Astrocyte of the cerebellum (primary cell): ENCODE measurements around the gene KLHL35.

Experiments
- DNase-seq: peaks from one replicate; pipeline ENCODE4 v3.0.0-alpha.2; 2011; ENCODE audit warnings: low read depth
- H3K4me3 ChIP-seq: 2 replicates; pipeline ENCODE4 v1.5.1; 2011; ENCODE audit warnings: mild to moderate bottlenecking, low read depth, low read length, moderate library complexity
- CTCF ChIP-seq: IDR thresholded peaks from 2 replicates; pipeline ENCODE4 v1.5.1; 2012; ENCODE audit warnings: low read length, low read depth, moderate library complexity, mild to moderate bottlenecking; ENCODE audit errors: missing control alignments
- in situ Hi-C: cut with HindIII; loops from 2 replicates; pipeline ENCODE4 v1.10.0; 2017; ENCODE audit warnings: low sequenced_read_pairs

KLHL35 gene

GRCh38 chr11:75474240-75474639 lies 41.2 kb upstream of the KLHL35 start:
- in situ Hi-C loops: no loop called here
- TF ChIP-seq CTCF: no peak

GRCh38 chr11:75473684-75474083 lies 40.7 kb upstream of the KLHL35 start:
- H3K4me3 ChIP-seq: no peak overlapping the region
- TF ChIP-seq CTCF: no peak
- no peak for DNase-seq
- in situ Hi-C loops: no loop called here

More at GRCh38 chr11:75474240-75474639, 41.2 kb upstream of the KLHL35 start:
- H3K4me3 ChIP-seq: no peak overlapping the region
- no peak for DNase-seq

- DNase-seq: no peak
- no peak for TF ChIP-seq CTCF
- in situ Hi-C loops: no loop called here
- H3K4me3 ChIP-seq: no peak overlapping the region
Observed at GRCh38 chr11:75472081-75472732, 39.2 kb upstream of the KLHL35 start.

- no peak for DNase-seq
- no peak for TF ChIP-seq CTCF
- in situ Hi-C loops: no loop called here
- no peak overlapping the region for H3K4me3 ChIP-seq
Observed at GRCh38 chr11:75471176-75471973, 38.4 kb upstream of the KLHL35 start.

GRCh38 chr11:75470476-75471080 lies 37.6 kb upstream of the KLHL35 start:
- no peak overlapping the region for H3K4me3 ChIP-seq
- in situ Hi-C loops: no loop called here
- no peak for DNase-seq
- TF ChIP-seq CTCF: no peak

- no peak for DNase-seq
- in situ Hi-C loops: no loop called here
Observed at GRCh38 chr11:75469785-75470405, 36.9 kb upstream of the KLHL35 start.

More at GRCh38 chr11:75469785-75470405, 36.9 kb upstream of the KLHL35 start:
- H3K4me3 ChIP-seq: no peak overlapping the region
- TF ChIP-seq CTCF: no peak
